SK-N-SH (cell line): ENCODE results near the gene ADCY10. TPM values are rescaled to one million over a fixed set of nuclear protein-coding genes. Genes with fewer than 3 reads are reported as not detected.

ENCODE experiments used
- CTCF ChIA-PET: fragments of 300-600, 350-600 bp; formaldehyde crosslinking; extraction: SDS; loops from one replicate; lab custom pipeline; 2021; lab: Yijun Ruan, JAX
- POLR2A ChIA-PET: fragments of 350-600 bp; sonication (Branson Sonifier 250); formaldehyde crosslinking; extraction: SDS; loops from one replicate; lab custom pipeline; 2020; ENCODE audit warnings: antibody characterized with exemption, inconsistent platforms; lab: Yijun Ruan, JAX
- DNase-seq: peaks from one replicate; pipeline ENCODE4 v3.0.0; 2012
- H2AFZ ChIP-seq: fragments of 200-600 bp; sonication (generic); 2 replicates; pipeline ENCODE4 v1.8.1; 2016; ENCODE audit warnings: antibody characterized with exemption, mild to moderate bottlenecking, low read depth
- H3F3A ChIP-seq: fragments of 200-600 bp; sonication (generic); replicated peaks from 2 replicates; pipeline ENCODE3; 2016; ENCODE audit warnings: antibody characterized with exemption, mild to moderate bottlenecking; ENCODE audit not compliant: insufficient read depth
- H3K27ac ChIP-seq, 2 experiments: fragments of 200-500 bp in 1 of 2; fragments of 200-600 bp in 1 of 2; sonication (Bioruptor generic) in 1 of 2; sonication (generic), shearing (Covaris generic) in 1 of 2; 2 replicates each; pipeline versions ENCODE4 v1.5.1 to v1.6.1; 2014 to 2016; ENCODE audit warnings: low read depth in 2 of 2, inconsistent platforms in 1 of 2, low read length in 1 of 2, mild to moderate bottlenecking in 1 of 2, mixed read lengths in 1 of 2
- H3K27me3 ChIP-seq: fragments of 200-600 bp; sonication (generic), shearing (Covaris generic); 2 replicates; pipeline ENCODE4 v1.6.1; 2016; ENCODE audit warnings: mixed run types; ENCODE audit not compliant: insufficient read depth
- H3K36me3 ChIP-seq, 2 experiments: fragments of 200-500 bp in 1 of 2; fragments of 200-600 bp in 1 of 2; sonication (Bioruptor generic) in 1 of 2; sonication (generic) in 1 of 2; replicated peaks in 1 of 2; 2 replicates each; pipeline versions ENCODE3 to v1.5.1; 2014 to 2016; ENCODE audit warnings: low read length in 1 of 2, mild to moderate bottlenecking in 1 of 2; ENCODE audit not compliant: insufficient read depth in 2 of 2, control insufficient read depth in 1 of 2
- H3K4me1 ChIP-seq, 2 experiments: fragments of 200-500 bp in 1 of 2; fragments of 200-600 bp in 1 of 2; sonication (Bioruptor generic) in 1 of 2; sonication (generic), shearing (Covaris generic) in 1 of 2; 2 replicates each; pipeline versions ENCODE4 v1.5.1 to v1.6.1; 2014 to 2016; ENCODE audit warnings: low read depth in 1 of 2, low read length in 1 of 2, mixed run types in 1 of 2; ENCODE audit not compliant: insufficient read depth in 2 of 2, control insufficient read depth in 1 of 2
- H3K4me2 ChIP-seq: fragments of 200-600 bp; sonication (generic), shearing (Covaris generic); 2 replicates; pipeline ENCODE4 v1.6.1; 2017; ENCODE audit warnings: mixed run types
- H3K4me3 ChIP-seq, 2 experiments: fragments of 200-500 bp in 1 of 2; fragments of 200-600 bp in 1 of 2; sonication (Bioruptor generic) in 1 of 2; sonication (generic), shearing (Covaris generic) in 1 of 2; 2 replicates each; pipeline versions ENCODE4 v1.5.1 to v1.8.1; 2014 to 2016; ENCODE audit warnings: low read depth in 2 of 2, inconsistent platforms in 1 of 2, low read length in 1 of 2, mild to moderate bottlenecking in 1 of 2, mixed read lengths in 1 of 2, moderate library complexity in 1 of 2
- H3K79me2 ChIP-seq: fragments of 200-600 bp; sonication (generic); 2 replicates; pipeline ENCODE4 v1.8.1; 2017; ENCODE audit warnings: mild to moderate bottlenecking; ENCODE audit not compliant: insufficient read depth
- H3K9ac ChIP-seq: fragments of 200-600 bp; sonication (generic); 2 replicates; pipeline ENCODE4 v1.6.1; 2017; ENCODE audit warnings: mixed run types
- H3K9me2 ChIP-seq: fragments of 200-600 bp; sonication (generic); 2 replicates; pipeline ENCODE4 v1.6.1; 2017; ENCODE audit warnings: mixed run types
- H3K9me3 ChIP-seq: fragments of 200-600 bp; sonication (generic); 2 replicates; pipeline ENCODE4 v1.6.1; 2017; ENCODE audit warnings: mixed run types, mild to moderate bottlenecking, moderate library complexity
- H4K20me1 ChIP-seq: fragments of 200-600 bp; sonication (generic); 2 replicates; pipeline ENCODE4 v1.6.1; 2017; ENCODE audit warnings: mild to moderate bottlenecking, mixed run types; ENCODE audit not compliant: insufficient read depth
- CHD2 ChIP-seq: fragments of 150-350 bp; IDR thresholded peaks from 2 replicates; pipeline ENCODE4 v1.6.1; 2018; ENCODE audit warnings: low read length; ENCODE audit not compliant: partially characterized antibody
- ELF1 ChIP-seq: IDR thresholded peaks from 2 replicates; pipeline ENCODE4 v1.4.0; 2012
- EP300 ChIP-seq, 2 experiments: IDR thresholded peaks; 2 replicates each; pipeline versions ENCODE4 v1.4.0 to v1.6.1; 2012; ENCODE audit warnings: borderline replicate concordance in 1 of 2, low read depth in 1 of 2, low read length in 1 of 2
- FOSL2 ChIP-seq: IDR thresholded peaks from 2 replicates; pipeline ENCODE4 v1.4.0; 2012; ENCODE audit warnings: low read depth, mild to moderate bottlenecking, moderate library complexity, borderline replicate concordance
- FOXJ3 ChIP-seq: sonication (generic); formaldehyde crosslinking; IDR thresholded peaks from 2 replicates; pipeline ENCODE4 v1.5.1; 2020; ENCODE audit warnings: mild to moderate bottlenecking, missing genetic modification reagents
- FOXM1 ChIP-seq: IDR thresholded peaks from 2 replicates; pipeline ENCODE4 v1.4.0; 2012; ENCODE audit warnings: low read depth, mild to moderate bottlenecking
- IRF3 ChIP-seq: fragments of 150-350 bp; IDR thresholded peaks from 2 replicates; pipeline ENCODE4 v1.6.1; 2016; ENCODE audit warnings: mild to moderate bottlenecking, low read depth, low read length
- JUND ChIP-seq: IDR thresholded peaks from 2 replicates; pipeline ENCODE4 v1.4.0; 2012
- MEF2A ChIP-seq: IDR thresholded peaks from 2 replicates; pipeline ENCODE4 v1.4.0; 2012; ENCODE audit warnings: low read depth, borderline replicate concordance
- NFIC ChIP-seq: IDR thresholded peaks from 2 replicates; pipeline ENCODE4 v1.4.0; 2012; ENCODE audit warnings: borderline replicate concordance
- PBX3 ChIP-seq: IDR thresholded peaks from 2 replicates; pipeline ENCODE4; 2012
- RAD21 ChIP-seq: IDR thresholded peaks from 2 replicates; pipeline ENCODE4 v1.6.1; 2012; ENCODE audit warnings: mild to moderate bottlenecking, low read length
- RFX5 ChIP-seq: IDR thresholded peaks from 2 replicates; pipeline ENCODE4 v1.6.1; 2012; ENCODE audit warnings: mild to moderate bottlenecking, improper control_type of control experiment, low read length
- TAF1 ChIP-seq: IDR thresholded peaks from 2 replicates; pipeline ENCODE4 v1.6.1; 2012; ENCODE audit warnings: low read depth, mild to moderate bottlenecking, low read length, moderate library complexity, borderline replicate concordance
- TEAD4 ChIP-seq: IDR thresholded peaks from 2 replicates; pipeline ENCODE4 v1.4.0; 2012; ENCODE audit warnings: mild to moderate bottlenecking, borderline replicate concordance; ENCODE audit not compliant: insufficient read depth
- YY1 ChIP-seq: IDR thresholded peaks from 2 replicates; pipeline ENCODE4 v1.4.0; 2012; ENCODE audit warnings: low read depth, mild to moderate bottlenecking
- WGBS: methylation state at CpG from one replicate; pipeline ENCODE4 v1.1.6; 2017; ENCODE audit warnings: low lambda C conversion rate; 5-methylcytosine and 5-hydroxymethylcytosine counted together
- polyA plus RNA-seq, 3 experiments: library from polyadenylated mRNA; depleted of rRNA; stranded (reverse); fragments of >200 nt; gene quantifications; 2 replicates each; pipeline ENCODE4 v1.2.3, GENCODE V29; 2012
- TF ChIP-seq, protein P1 (sequence below): IDR thresholded peaks from 2 replicates; pipeline ENCODE4 v1.4.0; 2012; ENCODE audit warnings: low read depth, borderline replicate concordance
- TF ChIP-seq, protein P2 (sequence below): IDR thresholded peaks from 2 replicates; pipeline ENCODE4 v1.4.0; 2012; ENCODE audit warnings: low read depth

Gene ADCY10
- polyA plus RNA-seq, 1 of the 3 experiments (the other 2 are of a cell fraction): 0.10 TPM

GRCh38 chr1:167904652-167905130 is 9.2 kb downstream of the ADCY10 start:
- no peak for DNase-seq
- no peaks in the 10 kb centered on the region; a peak in 1 of 4 replicates for H3K4me1 ChIP-seq
- no peak overlapping the region for H3K9ac ChIP-seq
- H3K9me3 ChIP-seq: no peaks in the 10 kb centered on the region
- H3K36me3 ChIP-seq: no peaks in the 10 kb centered on the region
- 0 out of 2 replicates have a peak overlapping the region, but pooled peaks have one; percentile 56 for H2AFZ ChIP-seq
- CTCF ChIA-PET: interaction anchor here (1.0 kb wide), 1 partner anchor 12 kb away, joined by 3 read pairs; no protein-coding TSS in a partner anchor
- H3K27me3 ChIP-seq: no peaks in the 10 kb centered on the region
- TF ChIP-seq TAF1 (no peak), RFX5 (no peak), PBX3 (no peak), ELF1 (no peak), FOXM1 (no peak), EP300 (IDR thresholded peaks at IDR 0.05; ENCODE audit: borderline replicate concordance in 1 of 2, low read depth in 1 of 2, low read length in 1 of 2) (no peak), YY1 (no peak), TEAD4 (no peak), FOSL2 (no peak), MEF2A (no peak), NFIC (no peak), FOXJ3 (no peak), CHD2 (no peak), JUND (no peak), RAD21 (no peak), IRF3 (no peak)
- TF ChIP-seq, protein P1, sequence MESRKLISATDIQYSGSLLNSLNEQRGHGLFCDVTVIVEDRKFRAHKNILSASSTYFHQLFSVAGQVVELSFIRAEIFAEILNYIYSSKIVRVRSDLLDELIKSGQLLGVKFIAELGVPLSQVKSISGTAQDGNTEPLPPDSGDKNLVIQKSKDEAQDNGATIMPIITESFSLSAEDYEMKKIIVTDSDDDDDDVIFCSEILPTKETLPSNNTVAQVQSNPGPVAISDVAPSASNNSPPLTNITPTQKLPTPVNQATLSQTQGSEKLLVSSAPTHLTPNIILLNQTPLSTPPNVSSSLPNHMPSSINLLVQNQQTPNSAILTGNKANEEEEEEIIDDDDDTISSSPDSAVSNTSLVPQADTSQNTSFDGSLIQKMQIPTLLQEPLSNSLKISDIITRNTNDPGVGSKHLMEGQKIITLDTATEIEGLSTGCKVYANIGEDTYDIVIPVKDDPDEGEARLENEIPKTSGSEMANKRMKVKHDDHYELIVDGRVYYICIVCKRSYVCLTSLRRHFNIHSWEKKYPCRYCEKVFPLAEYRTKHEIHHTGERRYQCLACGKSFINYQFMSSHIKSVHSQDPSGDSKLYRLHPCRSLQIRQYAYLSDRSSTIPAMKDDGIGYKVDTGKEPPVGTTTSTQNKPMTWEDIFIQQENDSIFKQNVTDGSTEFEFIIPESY: no peak
- TF ChIP-seq, protein P2, sequence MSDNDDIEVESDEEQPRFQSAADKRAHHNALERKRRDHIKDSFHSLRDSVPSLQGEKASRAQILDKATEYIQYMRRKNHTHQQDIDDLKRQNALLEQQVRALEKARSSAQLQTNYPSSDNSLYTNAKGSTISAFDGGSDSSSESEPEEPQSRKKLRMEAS: no peak
- no peaks in the 10 kb centered on the region for H3K9me2 ChIP-seq
- no peak overlapping the region for H3K4me2 ChIP-seq
- WGBS: 76% methylated on average over 4 of the region's 4 CpGs
- H3F3A ChIP-seq: no peaks in the 10 kb centered on the region
- H3K79me2 ChIP-seq: no peaks in the 10 kb centered on the region
- no peaks in the 10 kb centered on the region for H4K20me1 ChIP-seq
- POLR2A ChIA-PET: no interaction called here
- no peak overlapping the region for H3K4me3 ChIP-seq
- no peak overlapping the region for H3K27ac ChIP-seq
